NCI-H82 (cell line): ENCODE results near the gene C11orf52.

ENCODE experiments used
- DNase-seq: peaks from one replicate; lab custom pipeline; 2025; lab: John Stamatoyannopoulos, UW

Gene C11orf52

DNA sequence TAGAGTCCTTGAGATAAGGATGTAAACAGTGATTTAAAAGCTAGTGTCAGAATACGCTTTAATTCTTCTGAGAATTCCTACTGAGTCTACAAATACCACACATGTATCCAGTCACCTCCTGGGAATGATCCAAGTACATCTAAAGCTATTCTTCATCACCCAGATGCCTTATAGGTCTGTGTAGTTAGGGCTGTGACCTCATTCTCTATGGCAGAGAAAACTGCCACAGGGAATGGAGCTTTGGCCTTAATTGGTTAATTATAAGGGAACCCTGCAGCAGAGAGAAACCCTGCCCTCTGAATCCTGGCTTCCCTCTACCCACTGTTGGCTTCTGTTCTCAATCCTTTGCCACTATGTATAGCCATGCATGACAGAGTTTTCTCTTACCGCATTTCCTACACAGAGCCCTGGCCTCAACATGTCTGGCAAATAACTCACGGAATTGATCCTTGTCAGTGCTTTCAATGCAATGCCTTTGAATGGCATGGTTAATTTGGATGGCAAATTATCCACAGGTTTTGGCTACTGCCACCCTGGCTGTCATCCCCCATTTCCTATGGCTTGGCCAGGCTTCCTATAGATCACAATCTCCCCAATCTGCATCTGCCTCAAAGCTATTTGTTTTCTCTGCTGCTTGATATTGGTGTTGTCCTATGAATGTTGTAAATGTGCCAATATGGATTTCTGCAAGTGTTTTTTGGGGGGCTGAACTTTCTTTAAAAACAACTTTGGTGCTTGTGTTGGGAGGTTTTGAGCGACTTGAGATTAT is 21.3 kb downstream of the C11orf52 start:
- DNase-seq, result peak; percentile 2

DNA sequence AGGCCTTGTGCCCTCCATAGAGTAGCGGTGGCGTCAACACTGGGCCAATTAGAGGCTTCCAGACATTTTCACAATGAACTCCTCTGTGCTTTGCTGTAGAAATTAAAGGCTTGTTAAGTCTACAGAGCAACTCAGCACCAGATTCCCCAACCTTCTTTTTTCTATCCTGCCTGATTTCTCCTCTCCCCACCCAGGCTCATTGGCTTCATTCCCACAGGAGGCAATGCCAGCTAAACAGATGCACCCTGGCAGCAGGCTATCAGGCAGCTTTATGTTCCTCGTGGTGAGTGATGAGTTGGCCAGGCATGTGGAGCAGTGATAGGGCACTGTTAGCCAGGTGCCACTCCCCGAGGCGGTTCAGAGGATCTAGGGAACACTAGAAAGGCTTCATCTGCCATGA is 23.2 kb downstream of the C11orf52 start:
- no peak for DNase-seq

DNA sequence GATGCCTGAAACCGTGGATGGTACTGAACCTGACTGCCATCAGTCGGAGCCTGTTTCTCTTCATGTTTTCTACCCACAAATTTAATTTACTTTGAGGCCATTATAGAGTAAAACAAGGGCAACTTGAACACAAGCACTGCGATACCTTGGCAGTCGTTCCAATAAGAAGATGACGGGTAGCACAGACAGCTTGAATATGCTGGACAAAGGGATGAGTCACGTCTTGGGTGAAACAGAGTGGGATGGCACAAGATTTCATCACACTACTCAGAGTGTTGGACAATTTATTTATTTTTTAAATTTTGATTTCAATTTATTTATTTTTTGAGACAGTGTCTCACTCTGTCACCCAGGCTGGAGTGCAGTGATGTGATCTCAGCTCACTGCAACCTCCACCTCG is 24.1 kb downstream of the C11orf52 start:
- no peak for DNase-seq

DNA sequence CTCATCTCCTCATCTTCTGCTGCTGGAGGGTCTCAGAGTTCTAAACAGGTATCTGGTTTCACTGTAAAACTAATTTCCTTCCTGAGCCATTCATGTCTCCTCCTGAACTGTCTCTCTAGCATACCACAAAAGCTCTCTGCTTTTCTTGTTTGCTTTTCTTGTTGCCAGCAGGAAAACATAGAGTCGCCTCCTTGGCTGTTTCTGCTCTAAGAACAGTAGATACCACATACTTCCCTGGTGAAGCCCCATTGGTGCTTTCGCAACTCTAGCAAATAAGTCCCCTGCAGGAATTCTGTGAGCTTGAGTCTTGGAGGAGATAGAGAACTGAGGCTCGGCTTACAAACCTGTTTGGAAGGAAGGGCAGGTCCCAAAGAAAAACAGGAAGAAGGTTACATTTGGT is 25.4 kb downstream of the C11orf52 start:
- DNase-seq, result no peak

DNA sequence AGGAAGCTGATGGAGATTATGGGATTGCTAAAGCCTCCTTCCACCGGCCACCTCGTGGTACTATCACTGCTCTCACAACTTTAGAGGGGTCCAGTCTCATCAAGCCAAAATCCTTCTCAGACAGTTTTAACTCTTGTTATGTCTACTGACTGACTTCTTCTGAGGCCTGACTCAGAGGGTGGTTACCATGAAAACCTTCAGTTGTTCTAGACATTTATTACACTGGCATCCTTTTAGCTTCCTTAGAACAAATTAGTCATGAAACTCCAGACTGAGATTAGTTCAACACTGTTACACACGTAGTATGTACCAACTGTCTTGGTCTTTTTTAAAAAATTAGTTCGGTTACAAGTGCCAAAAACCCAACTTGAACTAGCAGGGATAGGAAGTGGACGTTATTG is 25.9 kb downstream of the C11orf52 start:
- no peak for DNase-seq

DNA sequence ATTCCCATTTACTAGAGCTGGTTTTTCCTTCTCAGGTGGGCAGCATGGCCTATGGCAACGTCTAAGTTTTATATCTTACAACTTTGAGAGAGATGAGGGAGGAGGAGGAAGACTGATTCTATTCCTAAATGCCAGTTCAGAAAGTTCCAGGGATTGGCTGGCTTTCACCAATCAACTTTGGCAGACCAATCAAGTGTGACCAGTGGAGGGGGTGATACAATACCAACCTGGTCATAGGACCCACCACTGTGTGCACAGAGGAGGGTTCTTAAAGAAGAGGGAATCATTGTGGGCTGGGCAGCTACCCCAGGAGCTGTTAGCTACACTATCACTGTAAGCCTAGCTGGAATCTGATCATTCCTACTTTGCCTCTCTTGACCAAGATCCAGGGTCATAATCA is 26.5 kb downstream of the C11orf52 start:
- no peak for DNase-seq

DNA sequence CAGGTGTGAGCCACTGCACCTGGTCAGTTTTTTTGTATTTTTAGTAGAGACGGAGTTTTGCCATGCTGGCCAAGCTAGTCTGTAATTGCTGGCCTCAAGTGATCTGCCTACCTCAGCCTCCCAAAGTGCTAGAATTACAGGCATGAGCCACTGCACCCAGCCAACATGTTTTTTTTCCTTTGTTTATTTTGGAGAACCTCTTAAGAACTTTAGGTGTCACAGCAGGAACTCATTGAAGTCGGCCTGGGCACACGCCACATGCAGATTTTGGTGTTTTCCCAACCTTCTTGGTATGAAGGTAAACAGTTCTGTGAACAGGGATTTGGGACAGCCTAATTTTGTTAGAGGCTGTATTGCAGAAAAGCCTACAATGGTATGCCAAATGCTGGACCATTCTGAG is 27.8 kb downstream of the C11orf52 start:
- no peak for DNase-seq

DNA sequence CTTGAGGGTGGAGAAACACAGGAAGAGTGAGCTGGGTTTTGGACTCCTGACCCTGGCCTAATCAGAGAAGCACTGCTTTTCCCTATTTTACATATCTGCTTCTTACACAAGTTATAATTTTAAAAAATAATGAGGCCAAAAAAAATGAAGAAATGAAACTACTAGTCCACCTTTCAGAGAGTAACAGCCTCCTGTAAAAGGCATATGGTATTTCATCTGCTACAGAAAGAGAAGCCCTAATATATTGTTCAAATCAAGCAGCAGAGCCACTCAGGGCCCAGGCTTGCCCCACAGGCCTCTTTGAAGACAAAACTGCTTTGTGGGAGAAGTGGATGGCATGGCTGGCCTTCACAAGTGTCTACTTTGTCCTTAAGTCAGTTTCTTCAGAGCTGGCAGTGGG is 28.4 kb downstream of the C11orf52 start:
- no peak for DNase-seq

DNA sequence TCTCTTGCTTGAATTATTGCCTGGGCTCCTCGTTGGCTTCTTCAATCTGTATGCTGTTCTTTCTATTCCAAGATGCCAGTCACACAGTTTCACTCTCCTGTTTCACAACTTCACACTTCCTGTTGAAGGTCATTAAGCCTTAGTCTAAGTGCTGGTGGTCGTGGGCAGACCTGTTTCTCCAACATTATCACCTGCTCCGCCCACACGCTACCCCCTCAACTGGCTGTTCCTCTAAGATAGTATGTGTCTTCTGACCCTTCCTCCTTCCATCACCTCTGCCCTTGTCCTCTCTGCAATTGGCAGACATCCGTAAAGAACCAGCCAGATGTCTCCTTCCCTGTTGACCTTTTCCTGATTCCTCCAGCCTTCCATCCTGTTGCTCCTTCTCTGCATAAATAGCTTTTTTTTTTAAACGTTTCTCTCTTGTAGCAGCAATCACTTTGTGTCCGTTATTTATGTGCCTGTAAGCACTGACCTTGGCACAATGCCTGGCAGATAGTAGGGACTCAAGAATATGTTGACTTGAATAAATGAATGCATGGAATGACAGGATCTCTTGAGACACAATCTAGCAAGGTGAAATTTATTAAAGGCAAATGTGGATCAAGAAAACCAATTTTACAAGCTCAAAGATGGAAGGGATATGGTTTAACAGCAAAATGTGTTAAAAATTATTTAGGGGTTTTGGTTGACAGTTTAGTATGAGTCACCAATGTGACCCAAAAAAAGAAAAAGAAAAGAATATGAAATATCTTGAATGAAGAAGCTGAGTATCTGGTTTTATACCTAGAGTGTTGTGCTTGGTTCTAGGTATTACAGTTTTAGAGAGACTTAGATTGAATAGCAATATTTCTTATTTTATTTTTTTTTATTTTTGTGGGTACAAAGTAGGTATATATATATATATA is 31.1 kb downstream of the C11orf52 start:
- DNase-seq, result no peak

DNA sequence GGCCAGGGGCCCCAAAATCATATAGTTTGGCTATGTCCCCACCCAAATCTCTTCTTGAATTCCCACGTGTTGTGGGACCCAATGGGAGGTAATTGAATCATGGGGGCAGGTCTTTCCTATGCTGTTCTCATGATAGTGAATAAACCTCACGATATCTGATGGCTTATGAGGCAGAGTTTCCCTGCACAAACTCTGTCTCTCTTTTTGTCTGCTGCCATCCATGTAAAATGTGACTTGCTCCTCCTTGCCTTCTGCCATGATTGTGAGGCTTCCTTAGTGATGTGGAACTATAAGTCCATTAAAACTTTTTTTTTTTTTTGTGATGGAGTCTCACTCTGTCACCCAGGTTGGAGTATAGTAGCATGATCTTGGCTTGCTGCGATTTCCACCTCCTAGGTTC is 32.9 kb downstream of the C11orf52 start:
- DNase-seq, result no peak

DNA sequence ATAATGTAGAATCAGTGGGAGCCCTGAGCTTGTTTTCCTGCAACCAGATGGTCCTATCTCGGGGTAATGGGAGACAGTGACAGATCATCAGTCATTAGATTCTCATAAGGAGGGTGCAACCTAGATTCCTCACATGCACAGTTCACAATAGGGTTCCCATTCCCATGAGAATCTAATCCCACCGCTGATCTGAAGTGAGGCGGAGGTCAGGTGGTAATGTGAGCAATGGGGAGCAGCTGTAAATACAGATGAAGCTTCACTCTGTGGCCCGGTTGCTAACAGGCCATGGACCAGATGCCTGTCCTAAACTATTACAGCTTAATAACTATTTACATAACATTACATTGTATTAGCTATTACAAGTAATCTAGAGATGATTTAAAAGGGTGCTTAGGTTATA is 35.4 kb downstream of the C11orf52 start:
- DNase-seq, result peak; percentile 54

DNA sequence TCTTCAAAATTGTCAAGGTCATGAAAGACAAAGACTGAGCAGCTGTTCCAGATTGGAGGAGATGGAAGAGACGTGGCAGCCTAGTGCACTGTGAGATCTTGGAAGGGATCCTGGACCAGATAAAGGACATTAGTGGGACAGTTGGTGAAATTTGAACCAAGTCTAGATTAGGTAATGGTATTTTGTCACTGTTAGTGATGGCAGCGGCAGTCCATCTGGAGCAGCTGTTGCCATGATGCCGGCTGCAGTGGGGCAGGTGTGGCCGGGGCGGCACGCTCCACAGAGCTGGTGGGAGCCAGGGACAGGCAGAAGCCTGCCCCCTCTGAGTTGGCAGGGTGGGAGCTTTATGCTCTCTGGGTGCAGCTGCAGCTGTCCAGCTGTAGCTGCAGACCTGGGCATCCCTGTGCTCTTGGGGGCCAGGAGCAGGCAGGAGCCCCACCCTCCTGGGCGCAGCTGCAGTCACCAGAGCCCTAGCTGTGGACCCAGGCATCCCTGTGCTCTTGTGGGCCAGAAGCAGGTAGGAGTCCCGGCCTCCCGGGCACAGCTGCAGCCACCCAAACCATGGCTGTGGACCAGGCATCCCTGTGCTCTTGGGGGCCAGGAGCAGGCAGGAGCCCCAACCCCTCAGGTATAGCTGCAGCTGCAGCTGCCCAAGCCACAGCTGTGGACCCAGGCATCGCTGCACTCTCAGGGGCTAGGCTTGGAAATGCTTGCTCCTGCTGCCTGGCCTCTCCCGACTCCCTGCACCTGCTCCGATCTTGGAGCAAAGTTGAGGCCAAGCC is 39.1 kb downstream of the C11orf52 start:
- DNase-seq, result peak; percentile 5

DNA sequence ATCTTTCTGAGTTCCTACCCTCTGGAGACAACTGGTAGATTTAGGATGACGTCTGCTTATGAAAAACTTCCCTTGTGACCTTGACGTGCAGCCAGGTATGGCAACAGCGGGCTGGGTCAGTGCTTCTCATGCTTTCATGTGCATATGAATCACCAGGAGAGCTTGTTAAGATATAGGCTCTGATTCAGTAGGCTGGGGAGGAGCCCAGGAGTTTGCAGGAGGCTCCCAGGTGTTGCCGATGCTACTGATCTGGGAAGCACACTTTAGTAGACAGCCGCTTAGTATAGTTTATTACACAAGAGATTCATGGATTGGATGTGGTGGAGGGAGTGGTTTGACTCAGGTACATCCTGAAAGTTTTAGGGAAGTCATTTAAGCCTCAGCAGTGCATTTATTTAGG is 42.2 kb downstream of the C11orf52 start:
- DNase-seq, result no peak

DNA sequence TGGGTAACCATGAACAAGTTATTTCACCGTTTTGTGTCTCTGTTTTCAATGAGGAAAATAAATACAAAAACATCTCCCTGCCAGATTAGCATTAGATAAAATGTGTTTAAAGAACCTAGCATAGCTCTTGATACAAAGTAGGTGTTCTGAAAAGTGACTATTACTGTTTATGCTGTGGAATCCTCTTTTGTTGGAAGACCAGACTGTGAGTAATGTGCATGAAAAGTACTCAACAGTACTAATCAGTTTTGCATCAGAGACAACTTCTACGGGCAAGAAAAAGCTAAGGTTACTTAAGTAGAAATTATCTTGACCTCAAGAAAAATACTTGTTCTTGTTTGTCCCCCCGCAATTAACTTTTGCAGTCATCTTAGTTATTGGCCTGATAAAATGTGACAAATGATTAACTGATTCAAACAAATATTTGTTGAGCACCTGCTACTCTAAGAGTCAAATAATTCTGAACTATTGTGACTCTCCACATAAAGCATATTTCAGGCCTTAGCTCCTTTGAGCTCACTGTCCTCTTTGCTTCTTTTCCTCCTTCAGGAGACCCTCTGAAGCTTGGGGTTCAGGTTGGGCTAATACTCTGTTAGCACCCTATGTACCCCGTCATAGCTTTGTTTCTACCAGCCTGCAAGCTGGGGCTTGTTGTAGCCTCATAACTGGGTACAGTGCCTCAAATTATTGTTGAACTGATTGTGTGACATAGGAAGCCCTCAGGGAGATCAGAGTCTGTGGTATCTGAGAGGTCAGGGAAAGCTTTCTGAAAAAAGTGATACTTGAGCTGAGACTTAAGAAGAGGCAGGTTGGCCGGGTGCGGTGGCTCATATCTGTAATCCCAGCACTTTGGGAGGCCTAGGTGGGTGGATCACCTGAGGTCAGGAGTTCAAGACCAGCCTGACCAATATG is 42.9 kb downstream of the C11orf52 start:
- no peak for DNase-seq

DNA sequence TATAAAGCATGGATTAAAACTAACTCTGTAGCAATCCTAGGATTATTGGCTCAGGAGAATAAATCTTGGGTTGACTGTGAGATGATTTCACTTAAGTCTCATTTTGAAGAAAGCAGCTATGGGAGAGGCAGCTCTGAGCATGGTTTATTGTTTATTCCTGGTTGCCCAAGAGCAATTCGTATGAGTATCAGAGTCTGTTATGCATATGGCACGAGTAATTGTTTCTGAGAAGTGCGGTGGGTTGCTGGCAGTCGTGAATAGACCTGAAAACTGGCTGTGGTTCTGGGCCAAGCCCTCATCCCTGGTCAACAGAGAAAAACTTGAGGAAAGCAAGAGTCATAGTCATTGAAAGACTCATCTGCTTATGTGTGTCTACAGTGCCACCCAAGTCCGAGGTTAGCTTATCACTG is 45.2 kb downstream of the C11orf52 start:
- DNase-seq, result peak; percentile 68

DNA sequence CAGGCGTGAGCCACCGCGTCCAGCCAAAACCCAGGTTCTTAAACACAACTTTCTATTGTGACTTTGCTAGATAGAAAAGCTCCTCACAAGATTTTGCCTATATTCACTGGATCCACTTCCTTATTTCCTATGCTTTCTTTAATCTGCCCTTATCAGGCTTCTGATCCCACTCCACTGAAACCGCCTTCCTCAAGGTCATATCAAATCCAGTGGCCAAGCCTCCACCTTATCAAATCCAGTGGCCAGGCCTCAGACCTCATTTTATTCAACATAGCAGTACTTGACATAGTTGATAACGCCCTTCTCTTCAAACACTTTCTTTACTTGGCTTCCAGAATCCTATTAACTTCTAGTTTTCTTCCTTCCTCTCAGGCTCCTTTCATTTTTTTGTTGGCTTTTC is 48.0 kb downstream of the C11orf52 start:
- DNase-seq, result no peak

DNA sequence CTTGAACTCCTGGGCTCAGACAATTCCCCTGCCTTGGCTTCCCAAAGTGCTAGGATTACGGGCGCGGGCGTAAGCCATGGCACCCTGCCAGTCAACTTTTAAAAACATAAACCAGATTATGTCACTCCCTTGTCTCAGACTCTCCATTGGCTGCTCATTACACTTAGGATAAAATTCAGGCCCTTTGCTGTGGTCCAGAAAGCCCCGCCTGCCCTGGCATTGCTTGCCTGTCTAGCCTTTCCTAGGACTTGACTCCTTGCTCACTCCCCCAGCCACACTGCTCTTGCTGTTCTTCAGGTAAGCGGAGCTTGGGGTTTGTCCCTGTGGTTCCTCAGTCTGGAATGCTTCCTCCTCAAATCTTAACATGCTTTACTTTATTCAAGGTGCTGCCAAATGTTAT is 48.9 kb downstream of the C11orf52 start:
- DNase-seq, result no peak

DNA sequence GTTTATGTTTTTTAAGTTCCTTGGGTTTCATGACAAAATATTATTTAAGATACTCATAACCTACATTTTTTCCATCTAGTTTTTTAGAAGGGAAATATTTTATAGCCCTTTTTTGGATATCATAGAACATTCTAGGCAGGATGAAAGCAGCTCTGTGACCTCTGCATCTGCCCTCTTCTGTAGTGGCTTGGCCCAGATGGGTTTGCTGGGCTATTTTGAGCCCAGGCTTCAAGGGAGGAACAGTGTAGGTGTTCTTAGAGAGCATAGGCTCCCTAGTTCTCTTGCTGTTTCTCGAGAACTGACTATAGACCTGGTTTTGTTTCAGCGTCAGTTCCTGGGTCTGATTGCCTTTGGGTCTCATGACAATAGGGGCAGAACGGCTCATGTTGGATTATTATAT is 50.6 kb downstream of the C11orf52 start:
- no peak for DNase-seq

DNA sequence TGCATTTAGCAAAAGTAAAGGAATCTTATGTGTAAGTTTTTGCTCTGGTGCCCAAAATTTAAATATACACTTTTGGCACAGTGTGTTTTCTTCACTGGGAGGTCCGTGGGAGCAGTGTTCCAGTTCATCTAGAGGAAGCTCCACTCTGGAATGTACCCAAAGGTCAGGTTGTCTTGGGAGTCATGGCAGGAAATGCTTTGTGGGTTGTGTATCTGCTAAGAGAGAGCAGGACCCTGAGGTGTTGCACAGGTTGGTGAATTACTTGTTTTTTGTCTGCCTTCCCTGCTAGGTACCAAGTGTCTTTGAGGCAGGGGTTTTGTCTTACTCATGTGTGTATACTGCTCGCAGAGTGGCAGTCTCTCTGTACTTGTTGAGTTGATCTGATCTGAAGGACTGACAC is 55.7 kb downstream of the C11orf52 start:
- DNase-seq, result no peak

DNA sequence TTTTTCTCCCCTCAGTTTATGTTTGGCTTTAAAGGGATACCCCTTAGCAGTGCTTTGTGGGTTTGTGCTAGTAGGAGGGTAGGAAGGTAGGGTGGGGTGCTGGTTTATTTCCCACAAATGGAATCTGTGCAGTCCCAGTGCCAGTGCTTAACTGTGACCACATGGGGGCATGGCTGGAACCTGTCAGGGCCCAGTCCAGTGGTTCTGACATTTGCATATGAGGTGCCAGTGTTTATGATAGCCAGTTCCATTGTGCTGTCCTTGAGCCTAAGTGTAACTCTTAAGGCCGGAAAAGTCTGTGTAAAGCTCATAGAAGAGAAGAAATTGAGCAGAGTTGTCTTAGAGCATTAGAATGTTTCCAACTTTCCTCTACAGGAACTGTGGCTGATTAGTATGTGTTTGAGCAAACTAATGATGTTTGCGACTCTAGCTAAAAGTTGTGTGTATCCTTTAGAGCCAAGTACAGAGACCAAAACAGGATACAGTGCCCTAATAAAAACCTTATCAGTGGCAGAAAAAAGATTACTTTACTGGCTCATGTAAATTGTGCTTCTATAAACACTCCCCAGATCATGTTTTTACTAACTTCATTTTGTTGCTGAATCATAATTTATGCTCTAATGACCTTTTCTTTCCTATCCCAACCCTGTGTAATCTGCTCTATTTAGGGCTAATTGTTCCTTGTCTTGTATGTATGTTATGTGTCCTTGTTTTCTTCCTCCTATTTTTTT is 56.5 kb downstream of the C11orf52 start:
- no peak for DNase-seq
